HepG2 (cell line): ENCODE measurements around the gene PLCB4.

Experiments used
- CHD4 ChIP-seq: fragments of 200-600 bp; sonication (generic); IDR thresholded peaks from 2 replicates; pipeline ENCODE4 v1.7.0; 2017; ENCODE audit warnings: mild to moderate bottlenecking, low read length, borderline replicate concordance
- EP300 ChIP-seq, 3 experiments: sonication (generic) in 1 of 3; formaldehyde crosslinking in 1 of 3; IDR thresholded peaks; 2 replicates each; pipeline versions ENCODE4 v1.5.1 to v1.6.1; 2011 to 2020; ENCODE audit warnings: low read depth in 2 of 3, low read length in 2 of 3, borderline replicate concordance in 1 of 3, improper control_type of control experiment in 1 of 3, mild to moderate bottlenecking in 1 of 3, missing genetic modification reagents in 1 of 3, moderate library complexity in 1 of 3
- KDM4B ChIP-seq: sonication (generic); formaldehyde crosslinking; IDR thresholded peaks from 2 replicates; pipeline ENCODE4 v1.4.0; 2020; ENCODE audit warnings: missing genetic modification reagents
- POLR2A ChIP-seq, 2 experiments: IDR thresholded peaks; 2 replicates each; pipeline ENCODE4 v1.6.1; 2011; ENCODE audit warnings: low read depth in 2 of 2, low read length in 2 of 2, mild to moderate bottlenecking in 1 of 2, moderate library complexity in 1 of 2; ENCODE audit not compliant: insufficient read depth in 1 of 2
- RXRA ChIP-seq: sonication (generic); formaldehyde crosslinking; IDR thresholded peaks from 2 replicates; pipeline ENCODE4 v1.5.1; 2020; ENCODE audit warnings: missing genetic modification reagents
- ZNF232 ChIP-seq: sonication (generic); formaldehyde crosslinking; IDR thresholded peaks from 2 replicates; pipeline ENCODE4 v1.4.0; 2020; ENCODE audit warnings: missing genetic modification reagents, borderline replicate concordance
- ZNF383 ChIP-seq: sonication (generic); formaldehyde crosslinking; IDR thresholded peaks from 2 replicates; pipeline ENCODE4 v1.4.0; 2020; ENCODE audit warnings: missing genetic modification reagents, mild to moderate bottlenecking, borderline replicate concordance
- TF ChIP-seq, protein P1 (sequence below): sonication (generic); formaldehyde crosslinking; IDR thresholded peaks from 2 replicates; pipeline ENCODE4 v1.4.0; 2020; ENCODE audit warnings: mild to moderate bottlenecking, missing genetic modification reagents

DNA sequence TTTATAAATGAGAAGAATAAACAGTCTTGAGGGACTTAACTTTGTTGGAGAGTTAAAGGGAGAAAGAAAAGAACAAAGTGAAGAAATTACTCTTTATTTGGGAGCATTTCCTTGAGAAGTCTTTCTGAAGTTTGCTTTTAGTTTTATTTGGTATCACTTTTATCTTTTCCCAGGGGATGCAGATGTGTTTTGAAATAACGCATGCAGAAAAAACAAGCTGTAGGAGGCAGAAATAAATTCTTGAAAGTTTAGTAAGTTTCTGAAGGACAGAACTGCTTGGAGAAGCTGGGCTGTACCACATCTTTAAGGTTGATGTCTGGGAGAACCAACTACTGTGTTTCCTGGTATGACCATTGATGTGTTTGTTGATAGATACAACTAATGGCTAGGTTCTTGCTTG lies 75.0 kb downstream of the PLCB4 start:
- TF ChIP-seq ZNF232 (CRISPR knock-in tag), result no peak
- no peak for TF ChIP-seq ZNF383 (CRISPR knock-in tag)
- TF ChIP-seq CHD4, result no peak
- no peak for TF ChIP-seq EP300 (IDR thresholded peaks at IDR 0.05; ENCODE audit: low read depth in 2 of 2, low read length in 2 of 2)
- TF ChIP-seq EP300 (CRISPR knock-in tag; IDR thresholded peaks at IDR 0.05; ENCODE audit: borderline replicate concordance), result no peak
- TF ChIP-seq, protein P1, sequence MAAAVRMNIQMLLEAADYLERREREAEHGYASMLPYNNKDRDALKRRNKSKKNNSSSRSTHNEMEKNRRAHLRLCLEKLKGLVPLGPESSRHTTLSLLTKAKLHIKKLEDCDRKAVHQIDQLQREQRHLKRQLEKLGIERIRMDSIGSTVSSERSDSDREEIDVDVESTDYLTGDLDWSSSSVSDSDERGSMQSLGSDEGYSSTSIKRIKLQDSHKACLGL (CRISPR knock-in tag), result no peak
- no peak for TF ChIP-seq POLR2A (IDR thresholded peaks at IDR 0.05; ENCODE audit: insufficient read depth in 1 of 2, low read depth in 2 of 2, low read length in 2 of 2)
- no peak for TF ChIP-seq RXRA (CRISPR knock-in tag)
- no peak for TF ChIP-seq KDM4B (CRISPR knock-in tag)
